Glomerular visceral epithelial cell (primary cell): ENCODE measurements around the gene KIF26B.
A peak's percentile ranks its signal among the peaks of the same experiment; 100 is the strongest.

Experiments
- DNase-seq: peaks from one replicate; pipeline ENCODE4 v3.0.0-alpha.2; 2016; ENCODE audit errors: extremely low spot score

The KIF26B gene

GRCh38 chr1:245501633-245502032 lies 346.8 kb downstream of the KIF26B start:
- no peak for DNase-seq

GRCh38 chr1:245503548-245503947 lies 348.8 kb downstream of the KIF26B start:
- DNase-seq: no peak

DNA sequence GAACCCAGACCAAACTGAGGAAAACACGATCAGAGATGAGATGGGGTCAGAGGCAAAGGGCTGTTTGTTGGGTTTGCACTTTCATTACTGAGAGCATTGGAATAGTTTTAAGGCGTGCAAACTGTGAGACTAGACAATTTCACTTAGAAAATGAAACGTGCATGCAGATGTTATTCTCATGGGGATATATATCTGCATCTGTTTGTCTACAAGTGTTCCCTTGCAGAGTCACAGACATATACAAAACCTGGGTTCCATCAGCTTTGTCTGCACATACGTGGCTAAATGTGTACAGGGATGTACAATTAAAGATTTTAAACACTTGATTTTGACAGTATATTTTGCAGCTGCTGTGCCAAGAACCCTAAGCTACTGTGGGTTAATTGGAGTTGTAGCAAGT lies 355.4 kb downstream of the KIF26B start:
- no peak for DNase-seq

- no peak for DNase-seq
Measured at GRCh38 chr1:245512181-245512888, 357.6 kb downstream of the KIF26B start.

GRCh38 chr1:245512980-245513578 lies 358.3 kb downstream of the KIF26B start:
- DNase-seq: no peak

DNA sequence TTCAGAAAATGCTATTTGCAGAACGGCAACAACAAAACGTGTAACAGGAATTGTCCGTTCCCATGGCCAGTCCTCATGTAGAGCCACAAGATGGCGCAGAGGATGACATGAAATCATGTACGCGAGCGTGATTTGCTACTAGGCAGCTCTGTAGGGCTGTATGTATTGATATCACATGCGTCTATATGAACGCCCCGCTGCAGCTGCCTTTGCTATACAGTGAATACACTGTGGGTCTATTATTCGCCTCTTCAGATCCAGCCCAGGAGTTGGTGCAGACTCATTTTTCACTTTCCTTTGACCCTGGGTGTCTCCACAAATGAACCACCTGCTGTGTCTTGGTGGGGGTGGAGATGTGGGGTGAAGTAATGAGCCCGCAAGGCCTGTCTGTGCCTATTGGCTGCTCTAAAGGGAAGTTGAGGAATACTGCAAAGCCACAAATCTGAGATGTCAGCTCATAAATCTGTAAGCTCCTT lies 361.5 kb downstream of the KIF26B start:
- no peak for DNase-seq

GRCh38 chr1:245520611-245521010 lies 365.8 kb downstream of the KIF26B start:
- peak; percentile 86 for DNase-seq

- no peak for DNase-seq
Measured at GRCh38 chr1:245526141-245526540, 371.4 kb downstream of the KIF26B start.

GRCh38 chr1:245528258-245528635 lies 373.5 kb downstream of the KIF26B start:
- DNase-seq: no peak

DNA sequence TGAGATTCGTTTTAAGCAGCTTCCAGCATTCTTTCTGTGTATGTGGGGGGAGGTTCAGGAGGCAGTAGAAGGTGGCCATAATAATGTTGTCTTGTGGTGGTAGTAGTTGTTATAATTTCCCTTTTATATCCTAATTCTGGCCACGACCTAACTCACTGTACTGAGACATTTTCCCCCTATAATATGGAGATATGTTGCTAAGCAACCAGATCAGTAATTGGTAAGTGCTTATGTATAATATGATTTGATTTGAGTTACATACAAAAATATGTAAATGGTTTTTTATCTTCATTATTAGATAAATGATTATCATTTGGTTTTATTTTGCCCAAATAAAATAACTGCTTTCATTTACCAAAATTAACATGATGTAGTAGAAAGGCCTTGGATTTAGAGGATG lies 376.2 kb downstream of the KIF26B start:
- DNase-seq: no peak

DNA sequence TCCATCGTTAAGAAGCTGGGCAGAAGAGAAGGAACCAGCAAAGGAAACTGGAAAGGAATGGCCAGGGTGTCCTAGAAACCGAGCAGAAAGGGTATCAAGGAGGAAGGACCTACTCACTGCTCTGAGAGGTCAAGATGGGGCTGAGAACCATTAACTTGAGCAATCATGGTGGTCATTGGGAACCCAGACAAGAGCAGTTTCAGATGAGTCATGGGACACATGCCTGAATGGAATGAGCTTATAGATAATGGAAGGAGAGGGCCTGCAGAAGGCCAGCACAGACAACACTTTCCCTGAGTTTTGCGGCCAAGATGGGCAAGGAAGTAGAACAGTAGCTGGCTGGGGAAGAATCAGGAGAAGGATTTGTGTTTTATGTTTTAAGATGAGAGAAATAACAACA lies 383.2 kb downstream of the KIF26B start:
- DNase-seq: no peak

- DNase-seq: peak; percentile 29
Measured at GRCh38 chr1:245538671-245539070, 383.9 kb downstream of the KIF26B start.

GRCh38 chr1:245541369-245541768 lies 386.6 kb downstream of the KIF26B start:
- DNase-seq: no peak

DNA sequence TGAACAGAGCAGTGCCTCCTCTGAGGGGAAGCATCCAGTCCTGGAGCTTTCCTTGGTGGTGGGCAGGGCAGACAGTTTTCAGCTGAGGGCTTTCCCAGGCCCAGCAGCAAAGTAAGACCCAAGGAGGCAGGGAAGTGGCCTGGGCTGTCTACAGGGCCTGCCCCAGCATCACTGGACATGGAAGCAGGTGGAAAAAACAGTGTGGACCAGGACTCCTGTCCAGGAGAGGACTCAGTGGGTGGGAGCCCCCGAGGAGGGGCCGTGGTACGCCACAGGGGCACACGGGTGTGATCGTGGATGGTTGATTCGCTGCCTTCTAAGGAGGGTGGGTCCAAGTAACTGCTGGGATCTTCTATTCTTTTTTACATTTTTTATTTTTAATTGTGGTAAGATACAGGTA lies 387.6 kb downstream of the KIF26B start:
- no peak for DNase-seq

GRCh38 chr1:245544236-245544635 lies 389.5 kb downstream of the KIF26B start:
- DNase-seq: no peak

DNA sequence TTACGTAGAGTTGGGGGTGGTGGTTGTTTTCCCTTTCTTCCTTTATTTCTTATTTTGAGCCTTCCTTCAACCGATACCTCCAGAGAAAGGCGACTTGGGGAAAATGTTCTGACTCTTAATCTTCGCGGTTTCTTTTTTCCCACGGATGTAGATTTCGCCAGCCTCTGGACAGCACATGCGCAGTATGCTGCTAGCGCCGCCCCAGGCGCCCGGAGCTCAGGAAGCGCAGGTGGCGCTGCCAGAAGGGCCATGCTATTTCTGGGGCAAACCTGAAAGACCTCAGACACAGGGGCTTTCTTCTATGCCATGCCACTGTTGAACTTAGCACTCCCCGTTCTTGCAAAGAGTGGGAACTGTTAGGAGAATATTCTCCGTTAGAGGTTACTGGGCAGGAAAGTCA lies 392.1 kb downstream of the KIF26B start:
- no peak for DNase-seq

GRCh38 chr1:245549996-245550719 lies 395.4 kb downstream of the KIF26B start:
- DNase-seq: no peak

DNA sequence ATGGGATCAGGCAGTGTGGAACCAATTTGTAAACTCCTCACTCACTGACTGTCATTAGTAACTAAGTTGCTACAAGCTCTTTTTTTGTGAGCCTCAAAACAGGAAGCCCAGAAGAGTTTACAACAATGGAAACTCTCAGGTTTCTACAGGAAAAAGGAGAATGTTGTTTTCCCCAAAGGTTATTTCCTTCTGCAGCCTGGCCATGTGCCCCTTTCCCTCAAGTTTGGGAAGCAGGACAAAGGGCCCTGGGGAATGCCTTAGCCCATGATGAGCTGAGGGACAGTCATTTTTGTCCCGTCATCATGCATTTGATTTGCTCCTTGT lies 395.9 kb downstream of the KIF26B start:
- no peak for DNase-seq

GRCh38 chr1:245551536-245551935 lies 396.8 kb downstream of the KIF26B start:
- DNase-seq: no peak

DNA sequence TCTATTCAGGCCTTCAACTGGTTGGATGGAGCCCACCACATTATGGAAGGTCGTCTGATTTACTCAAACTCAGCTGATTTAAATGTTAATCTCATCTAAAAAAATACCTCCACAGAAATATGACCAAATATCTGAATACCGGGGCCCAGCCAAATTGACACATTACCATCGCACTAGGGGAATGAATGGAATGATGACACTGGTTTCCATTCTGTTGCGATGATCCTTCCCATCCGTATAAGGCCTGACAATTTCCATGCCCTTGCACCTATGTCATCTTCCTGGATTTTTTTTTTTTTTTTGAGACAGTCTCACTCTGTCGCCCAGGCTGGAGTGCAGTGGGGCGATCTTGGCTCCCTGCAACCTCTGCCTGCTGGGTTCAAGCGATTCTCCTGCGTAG lies 397.5 kb downstream of the KIF26B start:
- DNase-seq: no peak

DNA sequence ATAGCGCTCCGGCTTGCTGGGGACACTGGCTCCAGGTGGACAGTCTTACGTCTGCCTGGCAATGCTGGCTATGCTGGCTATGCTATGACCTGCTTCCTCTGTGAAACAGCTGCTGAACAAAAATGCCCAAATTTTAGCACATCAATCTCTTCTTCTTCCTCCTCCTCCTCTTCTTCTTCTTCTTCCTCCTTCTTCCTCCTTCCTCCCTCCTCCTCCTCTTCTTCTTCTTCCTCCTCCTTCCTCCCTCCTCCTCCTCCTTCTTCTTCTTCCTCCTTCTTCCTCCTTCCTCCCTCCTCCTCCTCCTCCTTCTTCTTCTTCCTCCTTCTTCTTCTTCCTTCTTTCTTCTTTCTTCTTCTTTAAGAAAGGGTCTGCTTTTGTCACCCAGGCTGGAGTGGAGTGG lies 401.3 kb downstream of the KIF26B start:
- no peak for DNase-seq

- no peak for DNase-seq
Measured at GRCh38 chr1:245558069-245558468, 403.3 kb downstream of the KIF26B start.

DNA sequence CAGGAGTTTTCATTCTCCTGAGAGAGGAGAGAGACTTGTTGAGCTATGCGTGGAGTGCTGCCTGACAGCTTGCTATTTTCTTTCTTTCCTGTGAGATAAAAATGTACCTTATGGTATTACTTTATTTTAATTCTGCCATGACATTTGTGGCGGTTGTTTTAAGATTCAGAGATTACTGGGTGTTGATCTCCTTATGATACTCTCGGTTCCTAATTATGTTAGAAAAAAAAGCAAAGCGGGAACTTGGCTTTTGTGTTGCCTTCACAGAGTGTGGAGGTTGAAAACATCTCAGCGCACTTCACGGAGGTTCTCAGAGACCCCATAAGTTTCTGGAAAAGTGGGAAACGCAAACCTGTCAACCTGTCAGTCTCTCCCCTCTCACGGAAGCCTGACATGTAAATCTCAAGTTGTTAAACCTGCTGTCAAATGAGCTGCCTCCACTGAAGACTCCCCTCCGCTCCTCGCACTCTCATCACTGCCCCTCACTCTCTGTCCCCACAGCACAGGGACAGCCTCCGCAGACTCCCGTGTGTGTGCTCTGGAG lies 405.6 kb downstream of the KIF26B start:
- DNase-seq: no peak
